ENCODE data around the gene TREM2.

Gene TREM2

GRCh38 chr6:41182069-41183034, 19.4 kb upstream of the TREM2 start:
- DNase-seq: peak; percentile 21

GRCh38 chr6:41181566-41181965, 18.6 kb upstream of the TREM2 start:
- DNase-seq: no peak

GRCh38 chr6:41179163-41179562, 16.2 kb upstream of the TREM2 start:
- DNase-seq: no peak

GRCh38 chr6:41177695-41178094, 14.8 kb upstream of the TREM2 start:
- no peak for DNase-seq

- DNase-seq: no peak
Observed at GRCh38 chr6:41177287-41177686, 14.4 kb upstream of the TREM2 start.

- no peak for DNase-seq
Observed at GRCh38 chr6:41176189-41176588, 13.3 kb upstream of the TREM2 start.

- no peak for DNase-seq
Observed at GRCh38 chr6:41175084-41175483, 12.2 kb upstream of the TREM2 start.

GRCh38 chr6:41174610-41175009, 11.7 kb upstream of the TREM2 start:
- no peak for DNase-seq

- DNase-seq: no peak
Observed at GRCh38 chr6:41171908-41172307, 9.0 kb upstream of the TREM2 start.

GRCh38 chr6:41170547-41171160, 7.7 kb upstream of the TREM2 start:
- no peak for DNase-seq

GRCh38 chr6:41167173-41167963, 4.5 kb upstream of the TREM2 start:
- DNase-seq: no peak

GRCh38 chr6:41164551-41165120, 1.7 kb upstream of the TREM2 start:
- DNase-seq: no peak

GRCh38 chr6:41163419-41163717, 452 bp upstream of the TREM2 start:
- no peak for DNase-seq

GRCh38 chr6:41161851-41162552, 914 bp downstream of the TREM2 start:
- DNase-seq: no peak

GRCh38 chr6:41161380-41161779, 1.5 kb downstream of the TREM2 start:
- DNase-seq: no peak

GRCh38 chr6:41160933-41161332, 2.0 kb downstream of the TREM2 start:
- DNase-seq: no peak

- no peak for DNase-seq
Observed at GRCh38 chr6:41159415-41160082, 3.4 kb downstream of the TREM2 start.

- no peak for DNase-seq
Observed at GRCh38 chr6:41157323-41157722, 5.6 kb downstream of the TREM2 start.

GRCh38 chr6:41156771-41157170, 6.1 kb downstream of the TREM2 start:
- DNase-seq: no peak

GRCh38 chr6:41156001-41156400, 6.9 kb downstream of the TREM2 start:
- no peak for DNase-seq

GRCh38 chr6:41155132-41155805, 7.6 kb downstream of the TREM2 start:
- no peak for DNase-seq

All from stimulated activated naive CD4-positive, alpha-beta T cell treated with Interleukin-2 at 50 U/mL for 16 hours (primary cell).